ENCODE data around the gene KIF15.

KIF15 gene

GRCh38 chr3:44885618-44886017, 124.0 kb downstream of the KIF15 start:
- no peak overlapping the region for H3K27ac ChIP-seq
- TF ChIP-seq, protein P1, sequence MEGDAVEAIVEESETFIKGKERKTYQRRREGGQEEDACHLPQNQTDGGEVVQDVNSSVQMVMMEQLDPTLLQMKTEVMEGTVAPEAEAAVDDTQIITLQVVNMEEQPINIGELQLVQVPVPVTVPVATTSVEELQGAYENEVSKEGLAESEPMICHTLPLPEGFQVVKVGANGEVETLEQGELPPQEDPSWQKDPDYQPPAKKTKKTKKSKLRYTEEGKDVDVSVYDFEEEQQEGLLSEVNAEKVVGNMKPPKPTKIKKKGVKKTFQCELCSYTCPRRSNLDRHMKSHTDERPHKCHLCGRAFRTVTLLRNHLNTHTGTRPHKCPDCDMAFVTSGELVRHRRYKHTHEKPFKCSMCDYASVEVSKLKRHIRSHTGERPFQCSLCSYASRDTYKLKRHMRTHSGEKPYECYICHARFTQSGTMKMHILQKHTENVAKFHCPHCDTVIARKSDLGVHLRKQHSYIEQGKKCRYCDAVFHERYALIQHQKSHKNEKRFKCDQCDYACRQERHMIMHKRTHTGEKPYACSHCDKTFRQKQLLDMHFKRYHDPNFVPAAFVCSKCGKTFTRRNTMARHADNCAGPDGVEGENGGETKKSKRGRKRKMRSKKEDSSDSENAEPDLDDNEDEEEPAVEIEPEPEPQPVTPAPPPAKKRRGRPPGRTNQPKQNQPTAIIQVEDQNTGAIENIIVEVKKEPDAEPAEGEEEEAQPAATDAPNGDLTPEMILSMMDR (conservative IDR thresholded peaks at IDR 0.05): no peak

DNA sequence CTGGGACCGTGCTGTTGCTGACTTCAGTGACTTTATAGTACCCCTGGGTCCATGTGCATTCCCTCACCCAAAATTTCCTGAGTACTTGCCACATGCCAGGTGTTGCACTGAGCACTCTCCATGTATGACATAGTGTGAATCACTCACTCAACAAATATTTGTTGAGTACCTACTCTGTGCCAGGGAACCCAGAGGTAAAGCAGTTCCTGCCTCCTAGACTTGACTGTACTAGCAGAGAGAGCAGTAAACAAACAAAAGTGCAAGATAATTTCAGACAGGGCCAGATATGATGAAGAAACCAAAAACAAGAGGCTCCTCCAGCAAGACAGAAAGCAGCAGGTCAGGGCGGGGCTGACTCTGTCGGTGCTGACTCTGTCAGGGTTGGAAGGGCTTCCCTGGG, 125.0 kb downstream of the KIF15 start:
- TF ChIP-seq, protein P1 (conservative IDR thresholded peaks at IDR 0.05): no peak

DNA sequence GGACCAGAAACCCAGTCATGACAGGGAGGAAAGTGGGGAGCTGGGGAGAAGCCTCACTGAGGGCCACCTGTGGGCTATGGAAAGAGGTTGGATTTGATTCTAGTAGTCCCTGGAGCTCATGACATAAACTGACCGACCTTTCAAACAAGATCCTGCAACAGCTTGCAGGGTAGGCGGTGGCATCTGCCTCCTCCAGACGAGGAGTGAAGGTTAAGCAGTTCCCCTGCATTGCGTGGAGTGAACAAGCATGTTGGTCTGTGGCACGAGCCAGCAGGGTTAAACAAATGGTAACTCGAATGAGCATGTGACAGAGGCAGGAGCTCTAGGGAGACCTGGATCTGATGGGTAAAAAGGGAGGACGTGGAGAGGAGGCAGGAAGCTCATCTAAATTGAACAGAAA, 125.5 kb downstream of the KIF15 start:
- TF ChIP-seq, protein P1 (conservative IDR thresholded peaks at IDR 0.05): no peak

More for the DNA sequence above, 125.0 kb downstream of the KIF15 start:
- H3K27ac ChIP-seq: no peak overlapping the region

GRCh38 chr3:44890258-44890657, 128.7 kb downstream of the KIF15 start:
- TF ChIP-seq, protein P1 (conservative IDR thresholded peaks at IDR 0.05): no peak

More for the DNA sequence above, 125.5 kb downstream of the KIF15 start:
- H3K27ac ChIP-seq: no peak overlapping the region

DNA sequence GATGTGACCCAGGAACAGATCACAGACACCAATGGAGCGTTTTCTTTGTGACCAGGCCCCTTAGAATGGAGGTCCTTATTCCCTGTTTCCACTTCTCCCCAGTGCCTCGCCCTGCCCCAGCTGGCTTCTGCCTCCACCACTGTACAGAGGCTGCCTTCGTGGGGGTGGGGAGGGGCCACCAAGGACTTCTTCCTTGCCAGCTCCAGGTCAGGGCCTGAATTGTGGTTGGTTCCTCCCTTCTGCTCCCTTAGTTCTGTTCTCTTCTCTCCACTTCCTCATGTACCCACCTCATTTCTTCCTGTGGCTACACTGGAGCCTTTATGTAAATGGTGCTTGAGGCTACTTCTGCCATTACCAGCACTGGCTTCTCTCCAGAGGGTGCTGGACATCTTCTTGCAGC, 129.3 kb downstream of the KIF15 start:
- TF ChIP-seq, protein P1 (conservative IDR thresholded peaks at IDR 0.05): no peak
- H3K27ac ChIP-seq: no peak overlapping the region

More at GRCh38 chr3:44890258-44890657, 128.7 kb downstream of the KIF15 start:
- H3K27ac ChIP-seq: no peak overlapping the region

GRCh38 chr3:44892689-44893088, 131.1 kb downstream of the KIF15 start:
- TF ChIP-seq, protein P1 (conservative IDR thresholded peaks at IDR 0.05): no peak

GRCh38 chr3:44893097-44893496, 131.5 kb downstream of the KIF15 start:
- TF ChIP-seq, protein P1 (conservative IDR thresholded peaks at IDR 0.05): no peak
- no peak overlapping the region for H3K27ac ChIP-seq

More at GRCh38 chr3:44892689-44893088, 131.1 kb downstream of the KIF15 start:
- no peak overlapping the region for H3K27ac ChIP-seq
